T-helper 22 cell (primary cell): Measurements from ENCODE around the gene CTNND2.
"Not testable (repeated sequence)": the region's sequence is repeated elsewhere in the genome, so short reads cannot be mapped to it uniquely, and the experiment has no call there.

ENCODE experiments used
- DNase-seq: peaks from one replicate; pipeline ENCODE4 v3.0.0-alpha.2; 2020; ENCODE audit warnings: low read depth

Gene CTNND2

DNA sequence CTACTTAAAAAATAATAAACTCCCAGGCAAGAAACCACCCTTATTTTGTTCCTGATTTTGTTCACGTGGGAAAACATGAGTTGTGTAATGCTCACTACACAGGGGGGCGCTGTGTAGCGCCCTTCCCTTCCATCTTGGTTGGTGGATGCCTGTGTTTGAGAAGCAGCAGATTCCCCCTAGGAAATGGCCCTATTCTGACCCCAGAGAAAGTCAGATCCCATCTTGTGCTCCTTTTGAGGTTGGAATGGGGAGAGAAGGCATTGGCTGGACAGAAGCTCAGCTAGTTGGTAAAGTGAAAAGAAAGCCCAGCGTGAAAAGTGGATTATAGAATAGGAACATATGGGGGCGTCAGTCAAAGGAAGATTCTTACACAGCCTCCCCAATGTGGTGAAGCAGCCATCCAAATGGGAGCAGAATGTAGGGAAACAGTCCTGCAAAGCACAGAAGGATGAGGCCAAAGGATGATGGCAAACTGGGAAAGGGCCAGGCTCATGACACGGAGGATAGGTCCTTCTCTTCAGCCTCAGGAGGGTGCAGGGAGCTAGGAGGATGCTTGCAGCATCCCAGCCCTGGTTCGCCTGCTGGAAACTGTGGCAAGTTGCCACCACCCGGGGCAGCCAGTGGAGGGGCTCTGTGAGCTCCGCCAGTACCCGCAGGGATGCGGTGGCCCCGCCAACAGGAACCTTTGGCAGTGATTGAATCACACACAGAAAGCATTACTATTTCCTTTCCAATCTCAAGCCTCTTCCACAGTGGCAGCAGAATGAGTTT is 829.0 kb downstream of the CTNND2 start:
- no peak for DNase-seq

DNA sequence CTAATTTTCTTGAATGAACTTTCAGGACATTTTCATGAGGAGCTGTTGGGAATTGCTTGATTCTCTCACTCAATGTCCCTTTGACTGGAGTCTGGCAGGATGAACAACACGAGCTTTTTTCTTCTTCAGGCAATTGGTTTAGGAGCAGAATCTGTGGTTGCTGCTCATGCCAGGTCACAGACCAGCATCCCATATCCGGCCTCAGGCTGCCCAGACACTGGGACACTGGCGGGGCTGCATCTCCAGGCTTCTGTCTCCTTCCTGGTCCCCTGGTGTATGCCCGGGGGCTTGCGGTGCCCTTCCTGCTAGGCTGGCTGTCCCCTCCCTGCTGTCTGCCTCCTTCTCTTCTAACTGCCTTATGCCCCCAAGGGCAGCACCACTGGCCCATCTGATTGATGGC is 831.7 kb downstream of the CTNND2 start:
- DNase-seq, result no peak

- no peak for DNase-seq
These were observed 832.2 kb downstream of the CTNND2 start for GRCh38 chr5:11072076-11072475.

DNA sequence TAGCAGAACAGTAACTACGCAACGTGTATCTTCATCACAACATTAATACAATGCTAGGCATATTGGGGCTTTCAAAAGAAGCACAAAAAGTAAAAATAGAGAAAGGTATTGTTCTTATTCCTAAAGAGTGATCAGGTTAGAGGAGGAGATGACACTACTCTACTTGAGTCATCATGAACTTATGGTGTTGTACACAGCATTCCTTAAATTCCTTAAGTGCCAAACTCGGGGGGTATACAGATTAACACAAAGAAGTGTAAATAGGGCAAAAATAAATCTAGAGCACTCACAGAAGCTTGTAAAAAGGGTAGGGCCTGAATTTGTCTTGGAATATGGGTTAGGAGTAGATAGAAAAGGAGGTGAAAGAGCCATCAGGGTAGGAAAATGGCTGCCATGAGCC is 835.2 kb downstream of the CTNND2 start:
- DNase-seq, result no peak

GRCh38 chr5:11065723-11066122 is 838.5 kb downstream of the CTNND2 start:
- not testable (repeated sequence) for DNase-seq

DNA sequence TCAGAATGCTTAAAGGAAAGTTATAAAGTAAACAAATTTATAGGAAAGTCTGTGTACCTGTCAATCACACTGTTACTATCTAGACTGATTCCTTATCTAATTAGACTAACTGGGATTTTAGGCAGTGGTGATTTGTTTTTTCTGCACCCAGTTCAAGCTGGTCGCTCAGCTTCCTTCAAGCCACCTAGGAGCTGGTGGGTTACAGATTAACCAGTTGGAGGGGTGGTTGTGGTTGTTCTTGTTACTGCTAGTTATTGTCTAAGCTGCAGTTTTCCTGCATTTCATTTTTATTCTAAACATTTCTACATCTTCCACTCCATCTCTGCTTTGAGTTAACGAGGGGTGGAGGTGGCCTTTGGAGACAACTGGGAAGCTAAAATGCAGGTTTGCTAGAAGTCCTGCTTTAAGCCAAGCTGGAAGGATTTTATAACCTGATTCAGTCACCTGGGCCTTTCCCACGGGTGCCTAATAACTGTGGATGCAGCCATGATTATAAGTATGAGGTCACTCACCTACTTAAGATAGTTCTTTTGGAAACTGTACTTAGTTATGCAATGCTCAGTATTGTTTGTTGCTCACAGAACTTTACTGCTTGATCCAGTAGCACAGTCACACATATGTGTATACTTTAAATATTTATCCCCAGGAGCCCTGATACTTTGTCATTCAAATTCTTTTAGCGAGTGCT is 839.3 kb downstream of the CTNND2 start:
- DNase-seq, result no peak

- DNase-seq, result no peak
These were observed 841.8 kb downstream of the CTNND2 start for GRCh38 chr5:11062397-11062796.

GRCh38 chr5:11056560-11056959 is 847.7 kb downstream of the CTNND2 start:
- DNase-seq, result no peak

GRCh38 chr5:11054014-11054413 is 850.2 kb downstream of the CTNND2 start:
- no peak for DNase-seq

DNA sequence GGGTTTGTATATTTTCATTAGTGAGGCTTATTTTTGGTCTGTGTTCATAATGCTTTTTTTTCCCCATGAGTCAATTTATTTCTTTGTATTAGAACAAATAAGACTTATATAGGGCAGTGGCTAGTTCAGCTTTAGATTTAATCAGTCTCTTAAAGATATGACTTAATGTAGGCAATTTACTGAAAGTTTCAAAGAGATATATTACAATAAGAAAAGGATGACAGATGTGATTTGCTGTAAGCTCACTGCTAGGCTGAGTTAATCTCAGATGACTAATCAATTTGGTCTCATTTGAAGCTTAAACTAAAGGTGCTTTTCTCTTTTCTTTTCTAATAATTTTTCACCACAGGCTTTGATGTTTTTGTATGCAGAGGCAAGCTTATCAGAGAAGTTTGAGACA is 851.4 kb downstream of the CTNND2 start:
- no peak for DNase-seq

DNA sequence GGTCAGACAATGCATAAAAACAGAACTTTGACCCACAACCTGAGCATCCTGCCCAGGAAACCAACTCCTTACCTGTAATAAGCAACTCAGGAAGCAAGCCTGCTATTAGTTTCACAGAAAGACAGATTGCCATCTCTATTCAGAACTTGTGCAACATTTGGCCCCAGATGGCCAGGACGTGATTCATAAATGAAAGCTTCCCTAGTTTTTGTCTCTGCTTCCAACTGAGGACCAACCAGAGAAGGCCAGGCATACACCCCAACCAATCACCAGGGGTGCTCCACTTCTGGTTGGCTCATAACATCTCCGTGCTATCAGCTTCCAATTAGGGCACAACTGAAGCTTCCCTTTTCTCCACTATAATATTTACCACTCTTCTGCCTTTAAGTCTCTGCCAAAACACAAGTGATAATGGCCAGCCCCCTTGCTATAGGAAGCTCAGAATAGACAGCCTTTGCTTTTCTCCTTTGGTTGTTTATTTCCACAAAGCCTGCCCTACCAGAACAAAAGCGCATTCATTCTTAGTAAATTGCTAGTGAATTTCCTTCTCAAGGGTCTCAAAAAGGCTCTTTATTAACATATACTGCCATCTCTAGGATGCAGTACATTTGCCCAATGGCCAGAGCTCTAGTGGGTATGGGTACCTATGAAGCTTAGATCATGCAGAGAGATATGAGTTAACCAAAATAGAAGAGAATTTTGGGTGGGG is 853.5 kb downstream of the CTNND2 start:
- no peak for DNase-seq

DNA sequence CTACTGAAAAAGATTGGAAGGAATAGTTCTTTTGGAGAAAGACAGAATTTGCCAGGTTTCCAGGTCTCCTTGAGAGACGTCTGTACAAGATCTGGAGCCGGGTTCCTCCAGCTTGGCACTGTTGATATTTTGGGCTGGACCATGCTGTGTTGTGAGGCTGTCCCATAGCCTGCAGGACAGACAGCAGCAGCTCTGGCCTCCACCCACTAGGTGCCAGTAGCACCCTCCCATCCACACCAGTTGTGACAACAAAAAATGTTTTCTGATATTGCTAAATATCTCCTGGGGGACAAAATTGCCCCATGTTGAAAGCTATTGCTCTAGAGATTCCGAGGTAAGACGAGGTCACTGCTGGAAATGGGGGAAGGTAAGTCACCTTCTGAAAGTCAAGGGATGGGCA is 855.5 kb downstream of the CTNND2 start:
- DNase-seq, result no peak

- DNase-seq, result no peak
These were observed 856.6 kb downstream of the CTNND2 start for GRCh38 chr5:11047625-11048024.

GRCh38 chr5:11047030-11047429 is 857.2 kb downstream of the CTNND2 start:
- DNase-seq, result no peak

DNA sequence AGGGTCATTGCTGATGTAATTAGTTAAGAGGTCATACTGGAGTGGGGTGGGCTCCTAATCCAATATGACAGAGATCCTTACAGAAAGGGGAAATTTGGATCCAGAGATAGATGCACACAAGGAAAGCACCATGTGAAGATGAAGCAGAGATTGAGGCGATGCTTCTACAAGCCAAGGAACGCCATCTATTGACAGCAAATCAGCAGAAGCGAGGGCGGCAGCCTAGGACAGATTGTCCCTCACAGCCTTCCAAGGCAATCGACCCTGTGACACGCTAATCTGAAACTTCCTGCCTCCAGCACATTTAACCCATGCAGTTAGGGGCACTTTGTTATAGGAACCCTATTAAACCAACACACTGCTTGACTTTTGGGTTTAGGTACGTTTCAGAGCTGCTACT is 858.1 kb downstream of the CTNND2 start:
- DNase-seq, result no peak

DNA sequence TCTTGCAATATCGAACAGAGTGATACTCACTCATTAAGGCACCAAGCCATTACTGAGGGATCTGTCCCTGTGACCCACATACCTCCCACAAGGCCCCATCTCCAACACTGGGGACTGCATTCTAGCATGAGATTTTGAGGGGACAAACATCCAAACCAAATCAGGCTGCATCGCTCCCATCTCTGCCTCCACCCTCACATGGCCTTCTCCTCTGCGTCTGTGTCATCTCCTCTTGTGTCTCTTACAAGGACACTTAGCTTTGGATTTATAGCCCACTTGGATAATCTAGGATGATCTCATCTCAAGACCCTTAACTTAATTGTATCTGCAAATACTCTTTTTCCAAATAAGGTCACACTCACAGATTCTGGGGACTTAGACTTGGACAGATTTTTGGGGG is 858.8 kb downstream of the CTNND2 start:
- DNase-seq, result no peak

DNA sequence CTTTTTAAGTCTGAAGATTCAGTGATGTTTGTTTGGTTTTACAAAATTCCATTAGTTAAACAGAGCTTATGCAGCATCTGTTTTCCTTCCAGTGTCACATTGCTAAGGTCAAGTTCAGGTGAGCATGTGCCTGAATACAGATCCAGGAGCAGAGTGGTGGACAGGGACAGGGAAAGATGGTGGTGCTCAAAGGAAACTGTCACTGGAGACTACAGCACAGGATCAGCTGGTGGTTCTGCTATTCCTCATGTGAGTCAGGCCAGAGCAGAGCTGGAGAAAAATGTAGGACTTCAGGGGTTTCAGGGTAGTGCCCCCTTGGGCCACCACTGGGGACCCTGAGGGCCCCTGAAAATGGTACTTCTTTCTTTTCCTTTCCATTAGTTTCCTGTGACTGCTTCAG is 859.7 kb downstream of the CTNND2 start:
- DNase-seq, result no peak

GRCh38 chr5:11043881-11044280 is 860.4 kb downstream of the CTNND2 start:
- no peak for DNase-seq

- DNase-seq, result no peak
These were observed 863.9 kb downstream of the CTNND2 start for GRCh38 chr5:11040345-11040744.

DNA sequence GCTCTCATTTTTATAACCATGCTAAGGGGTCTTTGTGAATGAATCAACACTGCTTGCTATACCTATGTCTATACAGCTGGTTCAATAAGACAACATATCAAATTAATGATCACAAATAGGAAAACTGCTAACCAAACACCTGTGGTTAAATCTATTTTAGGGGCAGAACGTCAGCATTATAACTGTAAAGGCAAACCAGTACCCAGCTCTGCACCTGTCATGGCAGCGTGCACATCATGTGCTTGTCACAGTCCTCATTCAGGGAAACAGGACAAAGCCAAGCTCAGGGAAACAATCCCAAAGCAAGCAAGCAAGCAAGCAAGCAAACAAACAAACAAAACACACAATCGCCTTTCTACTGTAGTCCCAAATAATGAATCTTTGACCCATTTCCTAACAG is 865.5 kb downstream of the CTNND2 start:
- DNase-seq, result no peak

DNA sequence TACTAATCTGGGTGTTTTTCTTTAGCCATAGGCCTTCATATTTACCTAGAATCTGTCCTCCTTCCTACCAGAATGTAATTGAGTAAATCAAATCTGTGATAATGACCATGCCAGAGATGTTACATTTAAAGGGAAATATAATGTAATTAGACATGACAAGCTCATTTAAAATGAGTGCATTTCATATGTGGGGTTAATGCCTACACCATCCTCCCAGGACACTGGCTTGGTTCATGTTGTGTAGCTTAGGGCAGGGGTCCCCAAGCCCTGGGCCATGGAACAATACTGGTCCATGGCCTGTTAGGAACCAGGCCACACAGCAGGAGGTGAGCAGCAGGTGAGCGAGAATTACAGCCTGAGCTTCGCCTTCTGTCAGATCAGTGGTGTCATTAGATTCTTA is 866.3 kb downstream of the CTNND2 start:
- DNase-seq, result no peak

DNA sequence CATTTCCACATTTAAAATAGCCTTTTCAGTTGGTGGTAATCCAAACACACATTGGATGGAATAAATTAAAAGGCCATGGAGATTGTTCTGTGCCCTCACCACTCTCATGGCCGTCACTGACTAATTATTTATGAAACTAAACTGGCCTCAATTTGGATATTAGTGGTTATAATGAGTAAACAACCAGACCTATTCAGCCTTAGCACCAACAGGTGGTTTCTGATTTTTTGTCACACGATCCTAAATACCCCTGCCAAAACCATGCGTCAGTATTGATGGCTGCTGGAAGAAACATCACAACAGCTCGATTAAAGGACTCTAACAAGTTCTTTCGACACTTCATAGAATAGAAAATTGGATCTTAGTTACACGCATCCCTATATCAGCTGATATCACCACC is 867.2 kb downstream of the CTNND2 start:
- no peak for DNase-seq

DNA sequence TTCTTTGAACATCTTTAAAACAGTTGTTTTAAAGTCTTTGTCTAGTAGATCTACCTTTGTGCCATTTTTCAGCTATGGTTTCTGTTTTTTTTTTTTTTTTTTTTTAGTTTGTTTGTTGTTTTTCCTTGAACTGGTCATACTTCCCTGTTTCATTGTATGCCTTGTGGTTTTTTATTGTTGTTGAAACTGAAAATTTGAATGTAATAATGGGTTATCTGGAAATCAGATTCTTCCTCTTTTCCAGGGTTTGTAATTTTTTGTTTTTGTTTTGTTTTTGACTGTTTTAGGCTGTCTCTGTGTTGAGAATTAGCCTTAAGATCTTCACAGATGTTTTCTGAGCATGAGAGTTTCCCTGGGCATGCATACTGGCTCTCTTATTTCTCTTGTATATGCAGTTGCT is 873.6 kb downstream of the CTNND2 start:
- no peak for DNase-seq
